GM12878 (cell line): ENCODE data around the gene ADSL. TPM values are rescaled to one million over a fixed set of nuclear protein-coding genes. Genes with fewer than 3 reads are reported as not detected.

Source experiments
- CUX1 ChIP-seq: IDR thresholded peaks from 2 replicates; pipeline ENCODE4 v1.6.1; 2012; ENCODE audit warnings: improper control_type of control experiment, low read depth, low read length; ENCODE audit not compliant: insufficient replicate concordance
- ZNF592 ChIP-seq: fragments of 450-650 bp; IDR thresholded peaks from 2 replicates; pipeline ENCODE4 v1.6.1; 2017; ENCODE audit warnings: mild to moderate bottlenecking, moderate library complexity
- polyA plus RNA-seq, 11 experiments: library from polyadenylated mRNA; depleted of rRNA in 4 of 11; unstranded in 6 of 11; stranded (reverse) in 5 of 11; fragments of >200 nt; fragmentation: Nextera tagmentation in 4 of 11; fragmentation: Illumina TruSeq in 1 of 11; extraction: Ambion mirVana in 4 of 11; extraction: Trizol in 1 of 11; gene quantifications; 1 replicate in 1 of 11; 2 replicates in 10 of 11; pipeline versions ENCODE4 v1.2.1 to v1.2.3, GENCODE V29; 2011 to 2016; ENCODE audit warnings: inconsistent platforms in 2 of 11, missing spikeins in 2 of 11, low read depth in 1 of 11
- total RNA-seq, 4 experiments: library from RNA; depleted of rRNA in 3 of 4; stranded (reverse); fragments of >200 nt in 3 of 4; fragmentation: Illumina TruSeq in 1 of 4; extraction: Trizol in 1 of 4; gene quantifications; 2 replicates each; pipeline versions ENCODE4 v1.2.1 to v1.2.3, GENCODE V29; 2013 to 2021

ADSL gene
- total and polyA plus RNA-seq, 10 of the 15 experiments (the other 5 are each of a cell fraction or from before 2014, with no cell fraction given): 126 to 313 (median 143) TPM

GRCh38 chr22:40423310-40423688 is 77.0 kb downstream of the ADSL start (continued):
- no peak for TF ChIP-seq ZNF592
- no peak for TF ChIP-seq CUX1
